Stimulated activated CD4-positive, alpha-beta T cell treated with anti-CD3 and anti-CD28 coated beads, TNF-alpha, amount 100 ng/mL, for 1 hour (primary cell): ENCODE results near the gene NASP.

Experiments
- DNase-seq, 3 donors: peaks; one replicate each; pipeline ENCODE4 v3.0.0-alpha.2; 2020; ENCODE audit warnings: low read depth in 3 of 3, low spot score in 1 of 3

The NASP gene

DNA sequence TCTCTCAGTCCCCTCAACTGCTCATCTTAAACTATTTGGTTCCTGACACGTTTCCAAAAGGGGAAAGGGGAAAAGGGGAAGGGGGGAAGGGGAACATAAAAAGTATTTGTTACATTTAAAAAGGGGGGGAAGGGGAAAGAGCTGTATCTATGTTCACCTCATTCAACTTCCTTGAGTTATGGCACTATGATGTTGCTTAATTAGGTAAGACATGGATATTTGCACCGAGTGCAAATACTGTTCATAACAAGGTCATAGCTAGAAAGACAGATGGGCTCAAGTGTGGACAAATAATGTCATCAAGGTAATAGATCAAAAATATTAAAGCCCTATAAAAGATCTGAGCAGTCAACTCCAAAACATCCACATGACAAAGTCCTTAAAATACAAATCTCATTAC lies 76.5 kb downstream of the NASP start:
- no peak for DNase-seq

DNA sequence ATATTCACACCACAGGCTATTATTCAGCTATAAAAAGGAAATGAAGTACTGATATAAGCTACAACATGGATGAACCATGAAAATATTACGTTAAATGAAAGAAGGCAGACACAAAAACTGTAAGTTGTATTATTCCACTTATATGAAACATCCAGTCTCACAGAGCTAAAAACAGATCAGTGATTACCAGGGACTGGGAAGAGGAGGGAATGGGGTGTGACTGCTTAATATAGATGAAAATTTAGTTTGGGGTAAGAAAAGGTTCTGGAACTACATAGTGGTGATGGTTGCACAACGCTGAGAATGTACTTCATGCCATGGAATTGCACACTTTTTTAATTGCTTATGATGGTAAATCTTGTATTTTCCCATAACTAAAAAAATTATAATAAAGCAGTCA lies 83.0 kb downstream of the NASP start:
- DNase-seq, result no peak

DNA sequence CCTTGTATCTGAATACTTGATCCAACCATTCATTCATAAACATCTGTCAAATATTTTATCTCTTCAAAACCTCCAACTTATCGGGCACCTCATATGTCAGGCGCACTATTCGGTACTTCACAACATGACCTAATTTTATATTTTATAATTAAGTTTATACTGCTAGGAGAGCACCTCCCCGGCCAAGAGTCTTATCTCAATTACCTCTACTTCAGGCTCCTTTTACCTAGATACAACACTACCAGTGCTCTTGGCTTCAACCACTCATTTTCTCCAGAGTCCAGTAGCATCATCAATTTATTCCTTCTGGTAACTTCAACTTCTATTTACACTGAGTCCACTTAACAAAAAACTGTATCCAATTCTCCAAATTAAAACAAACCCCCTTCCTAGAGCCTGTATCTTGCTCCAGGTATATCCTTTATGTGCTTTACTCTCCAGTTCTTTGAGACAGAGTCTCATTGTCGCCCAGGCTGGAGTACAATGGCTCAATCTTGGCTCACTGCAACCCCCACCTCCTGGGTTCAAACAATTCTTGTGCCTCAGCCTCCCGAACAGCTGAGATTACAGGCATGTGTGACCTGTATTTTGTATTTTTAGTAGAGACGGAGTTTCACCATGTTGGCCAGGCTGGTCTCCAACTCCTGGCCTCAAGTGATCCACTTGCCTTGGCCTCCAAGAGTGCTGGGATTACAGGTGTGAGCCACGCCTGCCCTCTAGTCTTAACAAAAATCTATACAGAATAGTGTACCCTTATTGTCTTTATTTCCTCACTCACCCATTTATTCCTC lies 83.7 kb downstream of the NASP start:
- DNase-seq, result no peak
